GM19372 (cell line): Measurements from ENCODE around the gene ID4.

Experiments used
- ATAC-seq: cut with Tn5 transposase; IDR thresholded peaks from one replicate; pipeline ENCODE4 v1.9.1; 2021; ENCODE audit warnings: mild to moderate bottlenecking, low read depth, moderate library complexity; ENCODE audit not compliant: unreplicated experiment

ID4 gene

GRCh38 chr6:19836799-19837510 is at the start of gene ID4:
Gene ID4, plus strand, starts transcription at chr6:19837370. Its CDS starts 385 bp downstream, at chr6:19837755.
- ATAC-seq, result no peak

GRCh38 chr6:19788686-19789085 is 48.5 kb upstream of the ID4 start:
- ATAC-seq, result no peak

- ATAC-seq, result no peak
These were observed 47.9 kb upstream of the ID4 start for GRCh38 chr6:19789100-19789803.

GRCh38 chr6:19791267-19791666 is 45.9 kb upstream of the ID4 start:
- ATAC-seq, result no peak

- ATAC-seq, result no peak
These were observed 42.0 kb upstream of the ID4 start for GRCh38 chr6:19795211-19795610.

GRCh38 chr6:19796452-19796851 is 40.7 kb upstream of the ID4 start:
- no peak for ATAC-seq

GRCh38 chr6:19798362-19798761 is 38.8 kb upstream of the ID4 start:
- ATAC-seq, result no peak

GRCh38 chr6:19802656-19803055 is 34.5 kb upstream of the ID4 start:
- no peak for ATAC-seq

- no peak for ATAC-seq
These were observed 33.6 kb upstream of the ID4 start for GRCh38 chr6:19803331-19804204.

- ATAC-seq, result peak; percentile 97
These were observed 32.7 kb upstream of the ID4 start for GRCh38 chr6:19804205-19805128.

- no peak for ATAC-seq
These were observed 32.1 kb upstream of the ID4 start for GRCh38 chr6:19805129-19805481.

GRCh38 chr6:19806971-19807396 is 30.2 kb upstream of the ID4 start:
- ATAC-seq, result no peak

- no peak for ATAC-seq
These were observed 25.6 kb upstream of the ID4 start for GRCh38 chr6:19811397-19812079.

- no peak for ATAC-seq
These were observed 24.6 kb upstream of the ID4 start for GRCh38 chr6:19812512-19813119.

- no peak for ATAC-seq
These were observed 18.4 kb upstream of the ID4 start for GRCh38 chr6:19818805-19819204.

GRCh38 chr6:19824058-19824807 is 12.9 kb upstream of the ID4 start:
- ATAC-seq, result no peak

GRCh38 chr6:19827247-19827646 is 9.9 kb upstream of the ID4 start:
- ATAC-seq, result no peak

- no peak for ATAC-seq
These were observed 9.3 kb upstream of the ID4 start for GRCh38 chr6:19827903-19828302.
